HG02759 (cell line): Measurements from ENCODE around the gene FCGR3B.
A peak's percentile ranks its signal among the peaks of the same experiment; 100 is the strongest.
"Not testable (repeated sequence)": the region's sequence is repeated elsewhere in the genome, so short reads cannot be mapped to it uniquely, and the experiment has no call there.

Experiments used
- ATAC-seq: cut with Tn5 transposase; IDR thresholded peaks from one replicate; pipeline ENCODE4 v1.9.1; 2021; ENCODE audit warnings: mild to moderate bottlenecking, moderate library complexity; ENCODE audit not compliant: unreplicated experiment

FCGR3B gene

DNA sequence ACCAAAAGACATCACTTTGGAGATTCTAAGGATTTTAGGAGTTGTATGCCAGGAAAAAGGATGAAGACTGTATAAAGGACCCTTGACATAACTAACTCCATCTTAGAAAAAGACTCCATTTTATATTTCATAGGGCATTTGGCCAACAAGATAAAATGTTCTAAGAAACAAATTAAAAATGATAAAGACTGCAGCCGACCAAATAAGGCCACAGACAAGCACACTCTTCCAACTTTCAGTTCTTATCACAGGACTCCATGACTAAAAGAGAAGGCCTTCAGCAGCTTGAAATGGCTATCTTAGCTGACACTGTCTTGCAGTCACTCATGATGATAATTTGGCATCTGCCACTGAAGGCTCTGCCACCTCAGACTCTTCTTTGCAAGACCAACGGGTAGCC lies 8.2 kb upstream of the FCGR3B start:
- ATAC-seq: not testable (repeated sequence)

DNA sequence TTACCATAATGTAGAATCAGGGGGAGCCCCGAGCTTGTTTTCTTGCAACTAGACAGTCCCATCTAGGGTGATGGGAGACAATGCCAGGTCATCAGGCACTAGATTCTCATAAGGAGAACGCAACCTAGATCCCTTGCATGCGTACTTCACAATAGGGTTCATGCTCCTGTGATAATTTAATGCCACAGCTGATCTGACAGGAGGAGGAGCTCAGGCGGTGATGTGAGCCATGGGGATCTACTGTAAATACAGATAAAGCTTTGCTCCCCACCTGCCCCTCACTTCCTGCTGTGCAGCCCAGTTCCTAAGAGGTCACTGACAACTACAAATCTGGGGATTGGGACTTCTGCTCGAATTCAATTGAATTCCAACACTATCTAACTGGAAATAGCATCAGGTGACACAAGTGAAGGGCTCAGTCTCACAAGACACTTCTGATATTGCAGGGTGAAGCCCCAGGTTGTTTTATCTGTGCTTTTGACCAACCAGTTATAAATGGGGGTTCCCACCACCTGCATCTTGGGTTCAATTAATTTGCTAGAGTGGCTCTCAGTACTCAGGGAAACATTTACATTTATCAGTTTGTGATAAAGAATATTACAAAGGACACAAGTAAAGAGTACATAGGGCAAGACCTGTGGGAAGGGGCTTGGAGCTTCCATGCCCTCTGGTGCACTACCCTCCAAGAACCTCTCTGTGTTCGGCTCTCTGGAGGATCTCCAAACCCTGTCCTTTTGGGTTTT lies 7.4 kb upstream of the FCGR3B start:
- not testable (repeated sequence) for ATAC-seq

DNA sequence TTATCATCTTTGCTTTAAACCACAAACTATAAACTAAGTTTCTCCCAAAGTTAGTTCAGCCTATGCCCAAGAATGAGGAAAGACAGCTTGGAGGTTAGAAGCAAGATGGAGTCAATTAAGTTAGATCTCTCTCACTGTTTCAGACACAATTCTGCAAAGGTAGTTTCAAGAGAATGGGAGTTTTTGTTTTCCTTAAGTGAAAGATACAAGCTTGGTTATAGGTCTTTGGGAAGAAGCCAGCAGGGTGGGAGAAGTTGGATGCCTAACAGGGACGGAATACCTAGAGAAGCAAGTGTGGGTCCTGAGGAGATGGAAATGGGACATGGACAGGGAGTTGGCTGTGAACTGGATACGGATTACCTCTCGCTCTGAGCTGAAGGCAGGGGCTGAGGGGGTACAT lies 6.0 kb upstream of the FCGR3B start:
- ATAC-seq: not testable (repeated sequence)

DNA sequence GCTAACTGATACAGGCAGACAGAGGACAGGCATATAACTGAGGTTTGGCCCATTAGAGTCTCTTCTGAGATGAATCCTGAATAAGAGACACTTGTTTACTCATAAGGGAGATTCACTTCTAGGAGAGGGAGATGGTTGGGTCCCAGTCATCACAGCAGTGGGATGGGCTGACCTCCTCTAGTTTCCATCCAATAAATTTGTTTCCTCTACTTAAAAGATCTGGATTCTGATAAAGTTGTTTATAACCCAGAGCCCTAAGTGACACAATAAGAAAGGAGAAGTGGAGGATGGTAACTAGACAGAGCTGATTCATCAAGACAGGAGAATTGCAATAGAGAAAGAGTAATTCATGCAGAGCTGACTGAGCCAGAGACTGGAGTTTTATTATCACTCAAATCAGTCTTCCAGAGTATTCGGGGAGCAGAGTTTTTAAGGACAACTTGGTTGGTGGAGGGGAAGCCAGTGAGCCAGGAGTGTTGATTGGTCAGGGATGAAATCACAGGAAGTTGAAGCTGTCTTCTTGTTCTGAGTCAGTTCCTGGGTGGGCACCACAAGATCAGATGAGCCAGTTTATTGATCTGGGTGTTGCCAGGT lies 5.3 kb upstream of the FCGR3B start:
- not testable (repeated sequence) for ATAC-seq

DNA sequence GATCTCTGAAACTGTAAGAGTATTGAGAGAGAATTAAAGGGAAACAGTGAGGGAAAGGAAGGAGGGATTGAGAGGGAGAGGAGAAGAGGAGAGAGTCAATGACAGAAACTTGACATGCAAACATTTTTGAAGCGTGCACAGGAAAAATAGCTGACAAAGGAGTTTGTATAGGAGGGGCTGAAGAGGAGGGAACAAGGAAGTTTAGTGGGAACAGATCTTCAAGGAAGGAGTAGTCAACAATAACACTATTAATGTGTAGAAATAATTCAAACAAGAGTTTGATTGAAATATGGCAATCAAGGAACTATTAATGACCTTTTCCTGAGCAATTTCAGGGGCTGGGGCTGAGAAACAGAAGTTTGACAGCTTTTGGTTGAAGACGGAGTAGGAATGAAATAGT lies 4.0 kb upstream of the FCGR3B start:
- ATAC-seq: not testable (repeated sequence)

DNA sequence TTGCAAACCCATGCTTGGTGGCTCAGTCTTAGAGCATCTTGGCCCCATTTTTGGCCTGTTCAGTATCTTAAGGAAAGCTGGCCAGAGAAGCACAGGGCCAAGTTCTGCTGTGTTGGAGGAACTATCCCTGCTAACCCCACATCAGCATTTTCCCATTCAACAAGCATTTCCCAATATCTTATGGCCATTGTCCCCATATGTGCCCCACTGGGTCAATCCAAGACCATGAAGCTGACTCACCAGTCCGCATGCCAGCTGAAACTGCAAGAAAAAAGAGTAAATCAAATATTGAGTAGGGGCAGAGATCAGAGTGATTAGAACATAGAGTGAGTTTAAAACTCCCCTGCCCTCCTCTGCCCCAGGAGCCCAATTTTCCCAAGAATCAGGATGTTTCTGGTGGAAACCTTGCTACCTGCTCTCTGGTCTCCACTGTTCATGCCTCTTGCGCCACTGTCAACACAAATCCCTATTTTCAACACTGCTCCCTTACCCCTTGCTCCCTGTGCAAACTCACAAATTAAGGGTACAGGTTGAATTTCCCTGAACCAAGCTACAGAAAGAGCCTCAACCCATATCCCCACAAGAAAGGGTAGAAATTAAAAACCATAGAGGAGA lies 741 bp downstream of the FCGR3B start:
- not testable (repeated sequence) for ATAC-seq

DNA sequence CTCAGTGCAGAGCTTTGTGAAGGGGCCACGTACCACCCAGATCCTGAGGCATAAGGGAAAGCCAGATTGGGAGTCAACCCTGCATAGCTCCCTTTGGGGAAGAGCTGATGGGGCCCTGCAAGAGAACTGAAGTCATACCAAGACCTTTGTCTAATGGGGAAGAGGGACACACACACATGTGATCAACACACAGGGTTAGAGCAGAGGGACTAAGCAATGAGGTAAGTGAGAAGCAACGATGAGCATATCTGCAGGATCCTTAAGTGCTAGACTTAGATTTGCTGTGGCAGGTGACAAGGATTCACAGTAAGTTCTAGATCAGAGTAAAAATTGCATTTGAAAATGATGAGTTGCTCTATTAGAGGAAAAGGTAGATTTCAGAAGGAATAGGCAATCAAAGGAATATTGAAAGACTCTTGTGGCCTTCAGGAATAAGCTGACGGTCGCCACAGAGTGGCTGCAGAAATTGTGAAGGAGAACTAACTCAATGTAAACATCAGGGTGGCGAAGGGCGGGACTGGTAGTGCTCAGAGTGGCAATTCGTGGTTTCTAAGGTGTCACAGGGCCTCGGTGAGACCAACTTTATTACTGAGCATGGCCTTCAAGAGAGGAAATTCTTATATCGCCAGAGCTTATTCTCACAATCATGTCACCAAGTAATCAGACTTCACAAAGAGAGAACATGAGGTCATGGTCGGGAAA lies 4.4 kb downstream of the FCGR3B start:
- not testable (repeated sequence) for ATAC-seq

DNA sequence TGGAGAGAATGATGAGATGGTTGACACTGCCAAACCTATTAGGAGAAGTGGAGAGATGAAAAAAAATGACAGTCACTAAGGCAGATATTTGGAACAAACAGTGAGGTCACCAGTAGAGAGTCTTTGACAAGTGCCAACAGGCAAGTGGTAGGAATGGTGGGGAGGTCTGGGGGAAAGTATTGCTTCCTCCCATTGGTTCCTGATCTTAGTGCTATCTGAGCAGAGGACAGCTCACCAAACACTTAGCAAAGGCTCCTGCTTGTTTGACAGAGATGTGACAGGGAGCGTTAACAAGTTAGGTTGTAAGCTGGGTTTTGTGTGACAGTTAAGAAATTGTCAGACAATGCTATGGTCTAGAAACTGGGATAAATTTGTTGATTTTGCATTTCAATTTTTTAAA lies 6.4 kb downstream of the FCGR3B start:
- not testable (repeated sequence) for ATAC-seq

DNA sequence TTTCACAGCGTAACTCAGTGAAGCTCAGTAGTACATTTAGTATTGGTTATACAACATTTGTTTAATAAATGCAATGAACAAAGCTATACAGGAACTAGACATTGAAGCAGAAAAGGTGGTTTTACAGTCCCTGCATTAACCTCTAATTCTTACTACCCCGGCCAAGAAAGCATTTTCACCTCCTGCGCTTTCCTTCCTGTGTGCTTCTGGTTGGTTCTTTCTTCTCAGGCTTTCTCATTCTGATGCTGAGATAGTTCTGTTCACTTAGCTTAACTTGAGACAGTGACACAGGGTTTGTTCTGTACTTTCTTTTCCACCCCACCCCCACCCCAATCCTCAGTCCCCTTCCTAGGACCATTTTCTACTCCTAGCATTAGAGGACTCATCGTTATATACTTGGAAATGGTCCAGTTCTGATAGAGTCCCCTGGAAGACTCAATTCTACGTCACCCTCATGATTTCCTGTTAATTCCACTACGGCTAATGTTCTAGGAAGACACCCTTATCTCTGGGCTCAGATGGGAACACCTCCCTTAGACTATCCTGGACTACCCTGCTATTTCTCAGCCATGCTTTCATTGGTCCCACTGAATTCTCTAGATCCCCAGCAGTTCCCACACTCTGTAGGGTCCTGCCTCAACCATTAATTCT lies 7.5 kb downstream of the FCGR3B start:
- peak; percentile 31 for ATAC-seq

DNA sequence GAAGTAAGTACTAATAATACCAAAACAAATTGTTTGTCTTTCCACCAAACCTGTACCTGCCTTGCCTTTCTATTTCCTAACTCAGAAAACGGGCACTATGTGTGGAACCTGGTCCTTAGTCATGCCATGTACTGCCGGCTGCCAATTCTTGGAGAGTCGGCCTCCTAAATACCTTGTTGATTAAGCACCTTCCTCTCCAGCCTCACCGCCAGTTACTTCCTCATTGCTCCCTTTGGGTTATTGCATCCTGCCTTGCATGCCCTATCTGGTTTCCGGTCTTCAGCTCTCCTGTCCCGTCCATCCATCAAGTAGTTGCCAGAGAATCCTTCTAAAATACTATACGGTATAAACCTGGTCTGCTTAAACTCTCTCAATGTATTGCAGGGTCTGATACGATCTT lies 8.9 kb downstream of the FCGR3B start:
- peak; percentile 23 for ATAC-seq

DNA sequence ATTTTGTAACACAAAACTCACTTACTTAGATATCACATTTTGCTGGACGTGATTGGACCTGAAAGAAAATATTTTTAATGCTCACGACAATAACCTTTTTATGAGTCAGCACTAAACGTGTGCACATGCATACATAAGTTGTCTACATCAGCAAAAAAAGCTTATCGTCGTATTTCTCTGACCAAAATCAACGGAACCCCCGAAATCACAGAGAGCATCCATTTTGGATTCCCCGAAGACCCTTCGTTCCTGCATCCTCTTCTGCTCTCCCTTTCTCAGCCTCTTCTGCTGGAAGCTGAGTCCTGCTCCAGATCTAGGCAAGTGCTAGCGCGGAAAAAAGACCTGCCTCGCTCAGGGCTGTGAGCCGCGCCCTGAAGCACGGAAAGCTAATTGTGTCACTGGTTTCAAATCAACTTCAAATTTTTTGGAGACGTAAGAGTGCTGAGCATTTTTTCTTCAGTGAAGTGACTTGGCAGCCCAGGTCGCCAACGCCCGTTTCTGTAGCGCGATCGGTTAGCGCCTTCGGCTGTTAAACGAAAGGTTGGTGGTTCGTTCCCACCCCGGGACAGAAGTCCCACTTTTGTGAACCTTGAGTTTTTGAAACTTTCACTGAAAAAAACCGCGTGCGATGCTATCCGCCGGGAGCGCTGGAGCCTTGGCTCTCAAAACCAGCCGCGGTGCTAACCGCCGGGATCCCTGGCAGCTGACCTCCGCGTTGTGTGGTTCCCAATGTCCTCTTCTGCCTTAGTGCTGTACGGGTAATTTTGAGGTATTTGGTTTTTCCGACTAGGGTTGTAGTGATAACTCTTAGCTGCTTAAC lies 9.6 kb downstream of the FCGR3B start:
- ATAC-seq: peak; percentile 53

DNA sequence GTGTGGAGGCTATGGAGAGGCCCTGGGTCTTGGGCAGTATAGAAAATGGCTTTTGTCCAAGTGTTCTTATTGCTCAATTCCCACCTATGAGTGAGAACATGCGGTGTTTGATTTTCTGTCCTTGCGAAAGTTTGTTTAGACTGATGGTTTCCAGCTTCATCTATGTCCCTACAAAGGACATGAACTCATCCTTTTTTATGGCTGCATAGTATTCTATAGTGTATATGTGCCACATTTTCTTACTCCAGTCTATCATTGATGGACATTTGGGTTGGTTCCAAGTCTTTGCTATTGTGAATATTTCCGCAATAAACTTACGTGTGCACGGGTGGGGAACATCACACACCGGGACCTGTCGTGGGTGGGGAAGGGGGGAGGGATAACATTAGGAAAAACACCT lies 10.6 kb downstream of the FCGR3B start:
- not testable (repeated sequence) for ATAC-seq

DNA sequence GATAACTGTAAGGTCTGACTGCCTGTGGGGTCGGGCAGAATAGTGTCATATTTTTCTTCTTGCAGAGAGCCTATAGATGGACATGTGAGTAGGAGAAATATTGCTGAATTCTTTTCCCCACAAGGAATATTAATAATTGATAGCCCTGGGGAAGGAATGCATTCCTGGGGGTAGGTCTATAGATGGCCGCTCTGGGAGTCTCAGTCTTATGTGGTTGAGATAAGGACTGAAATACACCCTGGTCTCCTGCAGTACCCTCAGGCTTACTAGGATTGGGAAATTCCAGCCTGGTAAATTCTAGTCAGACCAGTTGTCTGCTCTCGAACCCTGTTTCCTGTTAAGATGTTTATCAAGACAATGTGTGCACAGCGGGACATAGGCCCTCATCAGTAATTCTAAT lies 12.5 kb downstream of the FCGR3B start:
- ATAC-seq: not testable (repeated sequence)

DNA sequence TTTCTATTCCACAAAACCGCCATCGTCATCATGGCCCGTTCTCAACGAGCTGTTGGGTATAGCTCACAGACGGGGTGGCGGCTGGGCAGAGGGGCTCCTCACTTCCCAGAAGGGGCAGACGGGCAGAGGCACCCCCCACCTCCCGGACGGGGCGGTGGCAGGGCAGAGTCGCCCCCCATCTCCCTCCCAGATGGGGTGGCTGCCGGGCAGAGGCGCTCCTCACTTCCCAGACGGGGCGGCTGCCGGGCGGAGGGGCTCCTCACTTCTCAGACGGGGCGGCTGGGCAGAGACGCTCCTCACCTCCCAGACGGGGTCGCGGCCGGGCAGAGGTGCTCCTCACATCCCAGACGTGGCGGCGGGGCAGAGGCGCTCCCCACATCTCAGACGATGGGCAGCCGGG lies 14.6 kb downstream of the FCGR3B start:
- ATAC-seq: not testable (repeated sequence)

DNA sequence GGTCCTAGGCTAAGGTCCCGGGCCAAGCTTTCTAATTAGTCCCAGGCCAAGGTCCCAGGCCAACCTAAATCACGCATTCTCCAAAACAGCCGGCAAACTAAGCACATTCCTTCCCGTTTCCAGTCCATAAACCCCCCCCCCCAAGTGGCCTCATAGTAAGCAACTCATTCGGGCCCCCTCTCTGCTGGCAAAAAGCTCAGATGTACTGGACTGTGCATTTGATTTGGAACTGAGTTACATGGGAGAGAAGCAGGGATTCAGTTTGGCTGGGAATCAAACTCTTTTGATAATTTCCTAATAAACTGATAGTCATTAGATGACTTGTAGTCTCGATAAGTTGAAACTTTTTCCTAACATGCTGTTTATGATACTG lies 17.8 kb downstream of the FCGR3B start:
- ATAC-seq: not testable (repeated sequence)

DNA sequence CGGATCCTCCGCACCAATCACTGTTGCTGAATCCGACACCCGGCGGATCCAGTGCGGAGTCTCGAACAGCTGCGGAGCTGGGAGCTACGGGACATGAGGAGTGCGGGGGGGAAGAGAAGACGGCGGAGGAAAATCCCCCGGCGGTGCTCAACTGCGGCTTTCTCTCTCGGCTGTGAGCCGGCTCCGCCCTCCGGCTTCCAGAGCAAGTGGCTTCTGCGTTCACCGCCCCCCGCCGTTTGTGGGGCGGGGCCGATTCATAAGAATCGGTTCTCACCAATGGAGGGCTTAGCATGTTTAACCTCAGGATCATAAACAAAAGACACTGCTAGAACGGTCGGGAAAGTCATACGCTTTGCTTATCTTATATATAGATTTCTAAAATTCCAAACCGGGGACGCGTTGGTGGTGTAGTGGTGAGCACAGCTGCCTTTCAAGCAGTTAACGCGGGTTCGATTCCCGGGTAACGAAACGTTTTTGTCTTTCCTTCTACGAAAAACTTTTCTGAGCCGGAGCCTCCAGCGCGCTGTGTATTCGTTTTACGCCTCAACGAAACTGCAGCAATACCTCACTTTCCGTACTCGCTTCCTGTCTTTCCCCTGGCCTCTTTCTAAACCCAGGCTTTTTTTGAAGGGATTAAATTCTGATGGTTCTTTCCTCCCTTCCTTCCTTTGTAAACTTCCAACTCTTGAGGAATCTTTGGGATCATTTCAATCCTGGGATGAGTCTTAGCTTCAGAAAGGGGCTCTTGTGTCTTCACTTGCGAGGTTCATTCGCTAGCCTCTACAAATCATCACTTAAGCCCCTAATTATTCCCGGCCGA lies 18.4 kb downstream of the FCGR3B start:
- ATAC-seq: peak; percentile 95

DNA sequence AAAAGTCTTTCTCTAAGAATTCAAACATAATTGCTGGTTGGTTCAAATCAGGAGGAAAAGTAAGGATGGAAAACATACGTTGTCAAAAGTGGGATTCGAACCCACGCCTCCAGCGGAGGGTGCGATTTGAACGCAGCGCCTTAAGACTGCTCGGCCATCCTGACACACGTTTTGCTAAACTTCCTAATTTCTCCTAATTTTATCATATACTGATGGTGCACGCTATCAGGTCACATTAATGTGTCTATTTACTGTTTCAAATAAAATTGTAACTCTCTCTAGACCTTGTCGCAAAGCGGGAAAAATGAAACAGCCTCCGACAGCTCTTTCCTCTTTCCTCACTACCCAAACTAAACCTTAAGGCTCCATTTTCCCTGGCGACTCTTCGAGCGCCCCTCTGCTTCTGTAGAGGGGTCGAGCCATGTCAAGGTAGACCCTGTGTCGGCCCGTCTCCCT lies 19.1 kb downstream of the FCGR3B start:
- not testable (repeated sequence) for ATAC-seq

DNA sequence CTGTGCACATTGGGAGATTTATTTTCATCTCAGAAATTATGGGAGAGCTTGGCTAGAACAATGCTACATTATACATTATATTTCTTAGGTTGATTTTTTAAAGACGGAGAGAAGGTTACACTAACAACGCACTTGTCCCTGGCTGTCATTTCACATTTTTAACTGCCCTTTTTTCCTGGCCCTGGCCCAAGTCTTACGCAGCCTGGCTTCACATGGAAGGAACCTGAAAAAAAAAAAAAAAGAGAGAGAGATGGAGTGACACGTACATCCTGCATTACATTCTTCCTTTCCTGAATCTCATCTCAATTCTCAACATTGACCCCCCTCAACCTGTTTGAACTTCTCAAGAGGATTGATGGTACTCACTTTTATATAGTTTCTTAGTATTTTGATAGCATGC lies 20.8 kb downstream of the FCGR3B start:
- not testable (repeated sequence) for ATAC-seq
